GM18519 (cell line): ENCODE data around the gene CCDC51.

Experiments
- ATAC-seq: cut with Tn5 transposase; IDR thresholded peaks from one replicate; pipeline ENCODE4 v1.9.1; 2021; ENCODE audit warnings: mild to moderate bottlenecking, moderate library complexity; ENCODE audit not compliant: unreplicated experiment, low FRiP score

CCDC51 gene

GRCh38 chr3:48435223-48435595 lies 4.7 kb downstream of the CCDC51 start:
- no peak for ATAC-seq

DNA sequence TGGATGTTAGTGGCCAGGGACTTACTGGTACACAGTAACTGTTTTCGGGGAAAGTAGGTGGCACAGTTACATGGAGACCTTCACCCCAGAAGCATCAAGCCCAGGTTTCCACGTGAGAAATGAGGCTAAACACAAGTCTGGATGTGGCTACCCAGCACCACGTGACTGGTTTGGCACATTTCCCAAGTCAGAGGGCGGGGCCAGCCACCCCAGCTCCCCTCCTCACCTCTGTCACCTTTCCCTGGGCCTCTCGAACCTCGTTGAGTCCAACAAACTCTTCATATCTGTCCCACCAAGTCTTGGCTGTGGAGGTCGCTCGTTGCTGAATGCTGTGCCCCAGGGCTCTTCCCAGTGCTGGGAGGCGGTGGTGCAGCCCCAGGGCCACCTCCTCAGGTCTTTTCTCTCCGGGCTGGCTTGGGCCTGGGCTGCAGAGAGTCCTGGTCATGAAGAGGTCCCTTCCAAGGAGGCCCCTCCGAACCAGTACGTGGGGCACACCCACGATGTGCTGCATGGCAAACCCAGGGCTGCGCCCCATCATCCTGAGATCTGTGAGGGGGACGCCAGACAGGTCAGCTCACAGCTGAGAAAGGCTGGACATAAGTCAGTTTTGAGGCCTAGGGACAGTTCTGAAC lies 5.2 kb downstream of the CCDC51 start:
- ATAC-seq: no peak

- ATAC-seq: no peak
Observed at GRCh38 chr3:48433472-48434118, 6.3 kb downstream of the CCDC51 start.

DNA sequence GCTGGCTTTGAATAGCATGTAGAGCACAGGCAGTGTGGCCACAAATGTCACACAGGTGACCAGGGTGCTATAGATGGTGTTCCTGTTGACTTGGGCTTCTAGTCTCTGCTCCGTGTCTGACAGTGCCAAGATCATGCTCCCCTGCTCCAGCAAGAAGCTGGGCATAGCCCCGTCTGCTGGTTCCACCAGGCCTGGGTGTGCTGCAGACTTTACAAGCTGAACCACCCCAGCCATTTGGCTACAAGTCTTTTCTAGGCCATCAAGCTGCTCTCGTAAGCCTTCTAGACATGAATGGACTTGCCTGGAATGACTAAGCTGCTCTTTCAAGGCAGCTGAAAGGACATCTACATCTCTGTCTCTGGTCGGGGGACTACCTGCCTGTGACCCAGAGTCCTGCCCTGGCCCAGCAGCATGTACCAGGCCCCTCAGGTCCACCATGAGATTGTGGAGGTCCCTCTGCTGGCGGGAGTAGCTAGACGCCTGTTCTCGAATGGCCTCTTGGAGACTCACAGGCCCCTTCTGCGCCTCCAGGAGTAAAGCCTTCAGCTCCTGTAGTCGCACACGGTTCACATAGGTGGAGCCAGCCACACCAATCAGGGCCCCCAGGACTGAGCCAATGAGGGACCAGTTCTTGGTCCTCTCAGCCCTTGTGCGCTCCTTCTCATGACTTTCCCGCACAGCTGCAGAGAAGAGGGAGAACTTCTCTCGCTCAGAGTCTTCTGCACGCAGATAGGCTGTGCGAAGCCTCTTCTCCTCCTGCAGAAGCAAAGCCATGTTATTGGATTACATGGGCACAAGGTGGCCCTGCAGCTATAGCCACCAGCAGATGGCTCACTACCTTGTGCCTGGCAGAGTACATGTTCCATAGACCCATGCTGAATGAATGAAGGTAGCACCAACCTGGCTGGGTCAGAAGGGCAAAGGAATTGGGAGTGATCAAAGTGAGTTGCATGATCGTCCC lies 7.2 kb downstream of the CCDC51 start:
- no peak for ATAC-seq

GRCh38 chr3:48431224-48432029 lies 8.5 kb downstream of the CCDC51 start:
- no peak for ATAC-seq

DNA sequence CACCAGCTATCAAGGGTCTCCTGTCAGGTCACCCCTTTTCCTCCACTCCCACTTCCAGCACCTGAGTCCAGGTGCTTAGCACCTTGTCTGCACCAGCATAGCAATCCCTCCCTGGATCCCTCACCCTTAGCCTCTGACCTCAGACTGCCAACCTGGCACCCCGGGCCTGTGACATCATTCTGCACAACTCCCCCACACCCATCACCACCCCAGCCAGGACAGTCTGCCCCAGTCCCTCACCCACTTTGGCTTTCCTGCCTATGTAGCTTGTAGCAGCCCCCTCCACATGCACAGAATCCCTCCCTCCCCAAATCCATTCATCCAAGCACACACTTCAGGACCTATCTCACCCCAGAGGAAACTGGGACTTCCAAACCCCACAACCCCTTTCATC lies 9.2 kb downstream of the CCDC51 start:
- ATAC-seq: no peak

DNA sequence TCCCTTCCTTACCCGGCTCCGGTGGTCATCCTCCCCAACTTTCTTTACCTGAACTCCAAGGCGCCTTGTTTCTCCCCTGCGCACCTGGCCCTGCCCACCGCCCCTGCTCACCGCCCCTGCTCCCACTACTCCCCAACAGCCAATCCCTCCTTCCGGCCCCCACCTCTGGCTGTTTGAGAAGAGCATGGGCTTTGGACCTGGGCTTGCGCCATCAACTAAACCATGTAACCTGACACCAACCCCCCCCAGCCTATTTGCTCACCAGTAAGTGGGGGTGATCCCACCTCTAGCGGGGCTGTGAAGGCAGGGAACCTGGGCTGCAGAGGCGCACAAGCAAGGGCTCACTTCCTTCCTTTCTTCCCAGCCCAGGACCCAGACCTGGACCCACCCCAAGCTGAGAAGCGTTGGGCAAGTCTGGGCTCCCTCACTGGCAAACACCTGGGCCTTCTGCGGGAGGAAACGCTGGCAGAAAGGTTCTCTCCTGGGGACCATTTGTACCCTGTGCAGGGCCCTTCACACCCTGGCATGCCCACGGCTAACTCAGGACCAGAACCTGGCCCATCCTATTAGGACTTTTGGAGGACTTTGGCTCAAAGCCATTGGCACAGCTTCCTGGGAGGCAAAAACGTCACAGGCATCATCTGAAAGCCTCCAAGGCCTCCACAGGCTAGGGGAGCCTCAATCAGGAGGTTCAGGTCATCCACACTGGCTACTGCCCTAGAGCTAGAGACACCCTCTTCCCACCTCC lies 9.8 kb downstream of the CCDC51 start, which contains the start of gene PLXNB1:
Gene PLXNB1, minus strand, starts transcription at position 127 of the 748 bp plus-strand sequence. CDS start 5,475 bp downstream, outside the sequence.
- no peak for ATAC-seq

GRCh38 chr3:48429317-48429959 lies 10.5 kb downstream of the CCDC51 start:
- no peak for ATAC-seq

DNA sequence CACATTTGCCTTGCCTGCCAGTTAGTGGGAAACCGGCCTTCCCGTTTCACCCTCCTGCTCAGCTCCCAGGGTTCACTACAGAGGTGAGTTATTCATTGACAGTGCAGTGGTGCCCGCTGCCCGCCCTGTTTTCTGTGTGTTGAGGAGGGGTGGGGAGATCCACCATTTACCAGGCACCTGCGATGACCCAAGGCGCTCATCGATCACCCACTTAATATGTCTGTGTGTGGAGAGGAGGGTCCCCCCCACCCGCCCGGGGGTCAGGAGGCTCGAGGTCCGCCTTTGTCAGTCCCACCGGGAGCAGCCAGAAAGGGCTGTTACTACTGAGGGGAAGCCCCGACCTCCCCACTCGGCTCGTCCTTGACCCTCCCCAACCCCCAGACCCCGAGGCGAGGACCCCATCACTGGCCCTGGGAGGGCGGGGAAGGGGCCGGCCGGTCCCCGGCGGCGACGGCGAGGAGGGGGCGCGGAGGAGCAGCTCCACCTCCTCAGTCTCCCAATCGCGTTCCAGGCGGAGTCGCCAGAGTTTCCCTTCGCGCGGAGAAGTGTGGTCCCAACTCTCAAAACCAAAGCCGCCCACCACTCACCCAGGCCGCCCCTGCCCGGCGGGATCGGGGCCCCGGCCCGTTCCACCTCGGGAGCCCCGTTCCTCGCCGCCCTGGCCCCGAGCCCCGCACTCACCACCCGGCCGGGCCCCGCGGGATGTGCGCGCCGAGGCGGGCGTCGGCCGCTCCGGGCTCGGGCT lies 11.2 kb downstream of the CCDC51 start:
- no peak for ATAC-seq

DNA sequence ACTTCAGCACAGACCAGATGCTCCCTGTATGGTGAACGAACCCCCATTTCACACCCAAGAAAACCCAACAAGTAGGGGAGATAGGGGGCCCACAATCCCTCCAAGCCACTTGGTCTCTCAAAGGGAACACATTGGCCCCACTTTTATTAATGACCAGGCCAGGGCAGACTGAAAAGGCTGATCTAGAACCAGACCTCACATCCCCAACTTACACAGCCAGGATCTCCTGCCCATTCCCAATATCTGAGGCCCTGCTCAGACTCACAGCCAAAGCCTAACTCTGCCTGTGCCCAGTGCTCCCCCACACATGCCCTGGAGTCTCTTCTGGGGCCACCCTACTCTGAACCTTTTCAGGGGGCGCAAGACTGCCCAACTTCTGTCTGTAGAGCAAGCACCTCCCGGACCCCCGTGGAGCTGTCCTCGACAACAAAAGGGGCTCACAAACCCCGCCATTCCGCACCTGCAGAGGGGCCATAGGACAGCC lies 11.8 kb downstream of the CCDC51 start:
- ATAC-seq: no peak

DNA sequence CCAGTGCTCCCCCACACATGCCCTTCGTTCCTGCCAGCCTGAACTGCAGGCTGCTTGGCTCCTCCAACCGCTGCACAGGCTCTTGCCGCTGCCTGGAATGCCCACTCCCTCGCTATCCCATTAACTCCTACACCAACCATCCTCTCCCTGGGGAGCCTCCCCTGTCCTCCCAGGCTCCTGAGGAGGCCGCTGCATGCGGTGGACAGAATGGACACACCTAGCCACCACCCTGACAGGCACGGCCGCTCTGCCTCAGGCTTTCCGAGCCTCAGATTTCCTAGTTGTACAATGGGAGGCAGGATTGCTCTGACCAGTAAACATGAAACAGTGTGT lies 12.3 kb downstream of the CCDC51 start:
- ATAC-seq: no peak

DNA sequence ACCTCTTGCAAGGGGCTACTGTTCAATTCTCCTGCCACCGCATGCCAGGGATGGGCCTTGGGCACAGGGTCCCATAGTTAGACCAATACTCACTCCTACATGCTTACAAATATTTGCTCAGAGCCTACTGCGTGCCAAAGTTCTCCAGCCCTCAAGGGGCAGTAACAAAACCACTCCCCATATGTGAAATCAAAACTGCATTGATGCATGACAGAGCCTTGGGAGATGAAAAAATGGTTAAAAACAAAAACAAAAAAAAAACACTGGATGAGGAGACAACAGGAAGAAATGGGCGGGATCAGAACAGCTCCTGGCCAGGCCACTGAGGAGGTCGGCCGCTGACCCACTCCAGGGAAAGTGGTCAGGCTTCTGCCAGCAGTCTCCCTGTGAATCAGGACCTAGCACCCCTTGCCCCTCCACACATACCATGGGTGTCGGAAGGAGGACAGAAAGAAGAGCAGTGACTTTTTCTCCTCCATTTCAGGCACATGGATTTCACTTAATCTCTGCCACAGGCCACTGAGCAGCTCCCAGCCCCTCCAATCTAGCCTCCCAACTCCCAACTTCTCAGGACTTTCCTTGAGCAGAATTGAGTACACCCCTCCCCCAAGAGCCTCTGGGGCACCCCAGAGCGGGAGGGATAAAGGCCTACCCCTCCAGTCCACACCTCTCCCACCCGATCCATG lies 12.8 kb downstream of the CCDC51 start:
- no peak for ATAC-seq

- ATAC-seq: no peak
Observed at GRCh38 chr3:48426401-48426909, 13.5 kb downstream of the CCDC51 start.

DNA sequence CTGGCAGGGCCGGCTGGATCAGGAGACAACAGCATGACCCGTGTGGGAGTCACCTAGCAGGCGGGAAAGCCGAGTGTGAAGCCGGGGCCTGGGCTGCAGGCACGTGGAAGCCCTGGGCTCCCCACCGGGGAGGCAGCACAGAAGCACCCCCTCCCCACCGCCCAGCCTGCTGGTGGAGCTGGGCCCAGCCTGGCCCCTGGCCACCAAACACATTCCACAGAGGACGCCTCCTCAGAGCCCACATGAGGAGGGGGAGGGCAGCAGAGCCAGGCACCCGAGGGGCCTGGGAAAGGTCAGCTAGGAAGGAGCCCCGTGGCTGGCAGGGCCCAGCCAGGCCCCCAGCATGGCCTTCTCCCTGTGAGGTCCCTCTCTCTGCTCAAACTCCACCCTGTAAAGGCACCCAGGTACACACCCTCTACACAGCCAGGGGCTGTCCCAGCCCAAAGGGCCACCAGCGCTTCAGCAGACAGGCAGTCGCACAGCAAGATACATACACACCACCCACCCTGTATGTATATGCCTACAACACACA lies 14.6 kb downstream of the CCDC51 start:
- no peak for ATAC-seq

DNA sequence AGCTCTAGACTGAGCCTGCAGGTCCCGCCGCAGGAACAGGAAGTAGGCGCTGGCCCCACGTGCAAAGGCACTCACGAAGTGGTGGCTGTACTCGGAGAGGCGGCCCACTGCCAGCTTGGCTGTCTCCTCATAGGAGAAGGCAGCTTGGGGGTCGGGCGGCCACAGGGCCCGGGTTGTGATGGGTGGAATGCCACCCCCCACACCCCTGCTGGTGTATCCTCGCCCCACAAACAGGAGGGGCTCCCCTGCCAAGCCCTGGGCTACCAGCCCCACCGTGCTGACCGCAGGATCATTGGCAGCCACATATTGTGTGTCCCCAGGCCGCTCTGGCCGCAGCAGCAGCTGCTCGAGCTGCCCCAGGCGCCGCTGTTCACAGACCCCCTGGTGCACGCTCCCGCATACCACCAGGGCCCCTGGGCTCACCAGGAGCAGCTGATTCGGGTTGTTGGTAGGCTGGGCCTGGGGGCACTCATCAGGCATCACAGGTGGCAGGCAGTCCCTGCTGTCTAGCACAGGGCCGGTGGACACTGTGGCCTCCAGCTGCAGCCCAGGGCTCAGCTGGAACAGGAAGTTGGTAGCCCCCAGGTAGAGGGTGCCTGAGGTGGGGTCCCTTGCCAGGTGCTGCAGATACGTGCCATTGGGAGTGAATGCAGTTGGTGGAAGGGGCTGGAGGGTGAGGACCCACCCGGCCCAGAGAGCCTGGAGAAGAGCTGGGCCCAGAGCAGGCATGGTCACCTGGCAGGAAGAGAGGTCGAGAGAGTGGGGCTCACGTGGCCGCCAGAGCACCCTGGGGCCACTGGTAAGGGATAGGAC lies 15.8 kb downstream of the CCDC51 start:
- no peak for ATAC-seq

GRCh38 chr3:48423241-48423882 lies 16.6 kb downstream of the CCDC51 start:
- no peak for ATAC-seq
